Measurements from ENCODE around the gene TEX36.
"Not testable (repeated sequence)": the region's sequence is repeated elsewhere in the genome, so short reads cannot be mapped to it uniquely, and the experiment has no call there.

Gene TEX36, protein sequence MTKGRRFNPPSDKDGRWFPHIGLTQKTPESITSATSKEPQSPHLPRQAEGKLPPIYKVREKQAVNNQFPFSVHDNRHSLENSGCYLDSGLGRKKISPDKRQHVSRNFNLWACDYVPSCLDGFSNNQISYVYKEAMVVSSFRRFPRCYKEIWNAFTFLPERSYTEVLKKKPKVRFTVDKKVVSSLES

GRCh38 chr10:125683063-125683462 lies at the start of gene TEX36:
TEX36 (minus strand) TSS chr10:125683163; CDS start chr10:125682989, 174 bp downstream.
- no peak for DNase-seq (ENCODE audit: low spot score)

DNA sequence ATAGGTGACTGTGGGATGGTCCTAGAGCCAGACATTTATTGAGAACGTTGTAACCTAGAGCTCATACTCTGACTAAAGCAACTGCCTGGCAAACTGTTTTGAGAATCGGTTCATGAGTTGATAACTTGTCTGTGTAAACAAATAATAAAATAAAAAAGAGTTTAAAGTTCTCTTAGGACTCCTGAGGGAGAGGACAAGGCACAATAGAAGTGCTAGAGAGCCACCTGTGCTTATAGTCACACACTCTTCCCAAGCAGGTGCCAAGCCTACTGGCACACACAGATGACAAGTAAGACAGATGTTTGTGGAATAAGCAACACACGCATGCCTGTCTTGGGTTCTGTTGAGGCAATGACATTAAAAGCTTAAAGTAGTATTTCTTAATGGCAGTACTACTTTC lies 44.5 kb upstream of the TEX36 start:
- DNase-seq (ENCODE audit: low spot score) = no peak

DNA sequence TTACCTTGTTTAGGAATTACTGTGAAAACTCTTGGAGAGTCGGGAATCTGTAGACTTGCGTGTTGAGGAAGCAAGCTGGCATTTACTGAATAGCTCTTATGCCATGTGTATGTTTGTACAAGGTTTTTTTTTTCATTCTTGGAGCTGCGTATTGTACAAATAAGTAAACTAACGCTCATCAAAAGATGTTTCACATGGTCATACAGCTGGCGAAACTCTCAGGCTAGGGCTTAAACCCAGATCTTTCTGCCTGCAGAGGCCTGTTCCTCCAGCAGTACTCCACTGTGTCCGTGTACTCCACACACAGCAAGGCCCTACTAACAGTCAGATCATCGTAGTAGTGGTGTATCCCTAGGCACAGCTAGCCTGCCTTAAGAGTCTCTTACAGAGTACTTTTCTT lies 44.0 kb upstream of the TEX36 start:
- DNase-seq (ENCODE audit: low spot score) = no peak

DNA sequence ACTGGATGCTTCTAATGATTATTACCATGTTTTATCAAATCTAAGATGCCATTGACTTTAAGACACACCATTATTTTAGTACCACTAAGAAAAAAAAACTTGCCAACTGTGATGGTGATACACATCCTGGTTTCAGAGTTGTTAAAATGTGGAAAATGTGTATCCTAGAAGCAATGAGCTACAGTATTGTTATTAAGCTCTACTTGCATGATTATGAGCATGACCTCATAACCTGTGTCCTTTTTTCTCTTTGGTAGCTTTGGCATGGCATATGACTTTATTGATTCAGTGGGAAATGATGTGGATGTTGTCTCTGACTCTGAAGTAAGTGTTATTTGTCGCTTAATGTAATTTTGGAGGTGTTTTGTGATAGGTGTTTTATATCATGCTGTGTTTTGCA lies 39.8 kb upstream of the TEX36 start:
- DNase-seq (ENCODE audit: low spot score) = no peak

DNA sequence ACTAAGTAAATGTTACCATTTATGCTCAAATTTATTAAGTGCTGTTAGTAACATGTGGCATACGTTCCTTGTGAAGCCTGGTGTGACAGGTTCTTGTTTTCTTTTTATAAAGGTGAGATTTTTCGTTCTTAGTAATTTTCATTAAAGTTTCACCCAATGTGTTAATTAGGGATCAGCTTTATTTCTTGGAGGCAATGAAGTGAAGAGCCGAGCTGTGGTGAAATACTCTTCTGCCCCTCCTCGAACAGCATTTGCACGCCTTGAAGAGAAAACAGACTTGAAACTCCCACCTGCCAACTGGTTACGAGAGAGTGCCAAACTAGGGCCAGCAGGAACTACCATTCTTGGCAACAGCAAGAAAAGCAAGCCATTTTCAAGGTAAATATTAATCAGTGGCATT lies 38.1 kb upstream of the TEX36 start:
- DNase-seq (ENCODE audit: low spot score) = no peak

GRCh38 chr10:125720002-125720382 lies 37.0 kb upstream of the TEX36 start:
- DNase-seq (ENCODE audit: low spot score) = no peak

GRCh38 chr10:125719173-125720001 lies 36.4 kb upstream of the TEX36 start, which contains the start of gene EDRF1:
EDRF1 (plus strand) TSS chr10:125719709; CDS start chr10:125719808, 99 bp downstream.
- DNase-seq (ENCODE audit: low spot score) = peak; percentile 99

GRCh38 chr10:125714728-125715127 lies 31.8 kb upstream of the TEX36 start:
- not testable (repeated sequence) for DNase-seq (ENCODE audit: low spot score)

- no peak for DNase-seq (ENCODE audit: low spot score)
Measured at GRCh38 chr10:125711110-125711750, 28.3 kb upstream of the TEX36 start.

GRCh38 chr10:125709553-125710474 lies 26.9 kb upstream of the TEX36 start:
- DNase-seq (ENCODE audit: low spot score) = peak; percentile 35

GRCh38 chr10:125708971-125709503 lies 26.1 kb upstream of the TEX36 start:
- peak; percentile 80 for DNase-seq (ENCODE audit: low spot score)

GRCh38 chr10:125707541-125708468 lies 24.8 kb upstream of the TEX36 start:
- DNase-seq (ENCODE audit: low spot score) = peak; percentile 65

DNA sequence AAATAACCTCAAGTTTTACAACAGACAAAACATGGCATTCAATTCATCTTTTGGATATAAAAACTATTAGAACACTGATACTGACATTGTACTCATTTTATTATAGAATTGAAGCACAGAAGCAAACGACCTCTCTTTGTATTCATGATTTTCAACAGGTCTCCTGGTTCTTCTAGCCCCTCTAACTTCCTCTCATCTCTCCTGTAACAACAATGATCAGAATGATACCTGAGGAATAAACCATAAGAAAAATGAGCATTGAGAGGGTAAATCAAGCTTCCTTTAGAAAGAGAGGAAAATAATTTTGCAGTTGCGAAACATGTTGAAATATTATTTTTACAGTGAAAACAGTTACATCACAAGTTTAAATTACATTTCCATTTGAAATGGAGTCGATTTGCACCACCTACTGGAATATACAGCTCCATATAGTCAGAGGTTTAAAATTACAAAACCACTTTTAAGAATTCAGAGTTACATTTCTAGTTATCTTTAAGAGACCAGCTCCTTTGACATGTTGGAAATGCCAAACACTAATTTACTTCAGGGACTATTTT lies 17.5 kb upstream of the TEX36 start:
- no peak for DNase-seq (ENCODE audit: low spot score)

DNA sequence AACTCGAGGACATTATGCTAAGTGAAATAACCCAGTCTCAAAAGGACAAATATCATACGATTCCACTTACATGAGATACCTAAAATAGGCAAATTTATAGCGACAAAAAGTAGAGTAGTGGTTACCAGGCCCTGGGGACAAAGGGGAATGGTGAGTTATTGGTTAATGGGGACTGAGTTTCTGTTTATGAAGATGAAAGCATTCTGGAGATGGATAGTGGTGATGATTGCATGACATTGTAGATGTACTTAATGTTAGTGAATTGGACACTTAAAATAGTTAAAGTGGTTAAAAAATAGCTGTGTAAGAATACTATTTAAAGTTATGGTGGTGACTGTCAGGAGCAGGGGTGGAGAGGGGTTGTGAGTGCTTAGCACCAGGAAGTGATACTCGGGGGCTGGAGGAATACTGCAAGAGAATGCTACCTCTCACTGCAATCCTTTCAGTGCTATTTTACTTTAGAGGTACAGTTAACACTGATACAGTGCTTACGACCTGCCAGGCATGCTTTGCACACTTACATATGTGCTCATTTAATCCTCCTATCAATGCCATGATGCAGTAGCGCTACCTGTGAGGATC lies 16.7 kb upstream of the TEX36 start:
- DNase-seq (ENCODE audit: low spot score) = no peak

DNA sequence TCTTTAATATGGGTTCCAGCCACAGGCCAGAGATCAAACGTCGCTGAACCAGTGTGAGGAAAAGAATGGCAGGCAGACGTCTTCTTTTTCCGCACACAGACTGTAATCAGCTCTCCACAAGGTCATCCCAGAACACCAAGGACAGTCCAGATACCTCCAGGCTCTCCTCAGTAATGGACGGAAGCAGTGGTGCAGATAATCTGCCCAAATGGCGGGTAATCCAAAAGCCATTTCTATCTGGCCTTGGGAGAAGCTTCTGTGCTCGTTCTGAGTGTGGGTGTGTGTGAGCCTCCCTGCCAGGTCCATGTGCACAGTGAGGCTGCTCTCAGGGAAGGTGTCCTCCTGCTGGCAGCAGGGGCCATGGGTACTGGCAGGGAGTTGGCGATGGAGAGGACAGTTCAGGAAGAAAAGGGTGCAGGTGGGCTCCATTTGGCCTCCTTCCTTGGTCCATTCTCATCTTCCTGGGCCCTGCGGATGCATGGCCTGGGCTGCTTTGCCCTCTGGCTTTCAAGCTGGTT lies 15.6 kb upstream of the TEX36 start:
- DNase-seq (ENCODE audit: low spot score) = no peak

- not testable (repeated sequence) for DNase-seq (ENCODE audit: low spot score)
Measured at GRCh38 chr10:125696884-125697283, 13.9 kb upstream of the TEX36 start.

DNA sequence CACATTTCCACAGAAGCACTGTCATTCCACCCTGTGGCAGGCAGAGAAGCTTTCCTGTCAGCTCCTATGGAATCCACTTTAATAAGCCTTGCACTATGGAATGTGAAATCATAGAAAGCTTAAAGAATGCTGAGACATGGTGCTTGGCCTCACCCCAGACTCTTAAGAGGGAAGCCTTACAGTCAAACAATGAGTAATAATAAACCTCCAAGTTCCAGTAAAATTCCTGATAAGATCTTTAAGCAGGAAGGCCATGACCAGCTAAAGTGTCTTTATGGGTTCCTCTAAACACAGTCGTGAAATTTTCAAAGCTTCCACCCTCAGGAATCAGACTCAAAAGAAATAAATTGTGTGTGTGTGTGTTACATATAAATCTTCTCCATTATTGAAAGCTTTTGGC lies 11.9 kb upstream of the TEX36 start:
- DNase-seq (ENCODE audit: low spot score) = no peak

DNA sequence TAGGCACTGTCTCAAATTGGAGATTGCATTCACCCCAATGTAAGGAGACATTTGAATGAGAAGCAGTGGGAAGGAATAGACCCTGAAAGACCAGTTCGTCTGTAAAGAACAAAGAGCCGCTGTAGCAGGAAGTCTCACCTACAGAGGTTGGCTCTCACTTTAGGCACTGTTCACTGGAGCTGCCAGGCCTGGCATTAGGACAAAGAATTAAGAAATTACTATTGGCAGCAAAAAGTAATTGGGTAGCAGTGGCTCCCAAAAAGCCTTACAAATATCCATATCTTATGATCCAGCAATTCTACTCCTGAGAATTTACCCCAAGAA lies 10.5 kb upstream of the TEX36 start:
- no peak for DNase-seq (ENCODE audit: low spot score)

DNA sequence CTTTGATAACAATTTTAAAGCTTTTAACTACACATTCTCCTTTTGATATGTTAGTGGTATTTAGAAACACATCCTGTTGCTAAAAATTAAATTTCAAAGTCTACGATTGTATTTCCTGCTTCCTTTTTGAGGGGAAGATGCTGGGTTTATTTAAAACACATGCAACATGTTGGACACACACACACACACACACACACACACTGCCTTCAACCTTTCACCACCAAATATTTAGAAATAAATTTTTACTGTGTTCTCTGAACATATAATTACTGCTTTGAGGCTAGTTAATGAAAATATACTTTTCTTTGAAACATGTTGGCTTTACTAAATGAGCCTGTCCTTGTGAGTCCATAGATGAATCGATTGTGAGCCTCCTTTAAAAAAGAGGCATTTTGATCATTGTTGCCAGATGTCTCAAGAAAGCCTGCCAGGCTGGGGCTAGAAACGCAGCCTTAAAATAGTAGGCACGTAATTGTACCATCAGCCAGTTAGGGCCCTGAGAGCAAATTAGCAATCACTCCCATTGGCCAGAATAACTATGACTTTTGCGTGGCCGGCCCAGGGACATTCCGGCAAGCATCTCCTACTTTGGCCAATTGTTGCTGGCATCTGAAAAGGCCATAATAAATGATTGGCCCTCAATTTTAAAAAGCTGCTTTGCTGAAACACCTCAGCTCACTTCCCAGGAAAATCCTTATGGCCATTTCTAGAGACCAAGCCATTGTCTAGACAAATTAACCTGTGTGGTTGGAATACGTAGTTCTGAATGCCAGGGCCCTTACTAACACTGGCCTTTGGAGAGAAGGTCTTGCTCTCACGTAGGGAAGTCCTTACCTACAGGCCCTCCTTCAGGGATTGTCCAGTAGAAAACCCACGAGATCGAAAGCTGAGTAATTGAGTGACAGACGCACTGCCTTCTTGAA lies 9.9 kb upstream of the TEX36 start:
- no peak for DNase-seq (ENCODE audit: low spot score)

Data from cerebellar cortex (tissue), 1 donor.